Tibial artery (tissue), 4 donors: ENCODE results near the gene MEF2D.

ENCODE experiments used
- DNase-seq, 2 donors: peaks; one replicate each; pipeline ENCODE4 v3.0.0-alpha.2; 2019
- H3K27ac ChIP-seq, 2 donors: fragments of 200-600 bp; sonication (generic) in 1 of 2; 1 replicate in 1 of 2; 2 replicates in 1 of 2; pipeline ENCODE4 v1.5.1; 2018 to 2019; ENCODE audit warnings: mild to moderate bottlenecking in 1 of 2
- H3K27me3 ChIP-seq, 2 donors: fragments of 200-600 bp; sonication (generic) in 1 of 2; one replicate each; pipeline versions ENCODE4 v1.5.1 to v1.6.0; 2016 to 2019
- H3K36me3 ChIP-seq, 3 donors: fragments of 200-600 bp; sonication (generic) in 2 of 3; one replicate each; pipeline ENCODE4 v1.5.1; 2016 to 2019; ENCODE audit warnings: mild to moderate bottlenecking in 2 of 3
- H3K4me1 ChIP-seq, 4 donors: fragments of 200-600 bp; sonication (generic) in 2 of 4; 1 replicate in 3 of 4; 2 replicates in 1 of 4; pipeline ENCODE4 v1.5.1; 2016 to 2019
- H3K4me3 ChIP-seq, 2 donors: fragments of 200-600 bp; sonication (generic) in 1 of 2; 1 replicate in 1 of 2; 2 replicates in 1 of 2; pipeline ENCODE4 v1.5.1; 2018 to 2019; ENCODE audit warnings: mild to moderate bottlenecking in 2 of 2
- H3K9me3 ChIP-seq, 3 donors: fragments of 200-600 bp; sonication (generic) in 1 of 3; one replicate each; pipeline ENCODE4 v1.5.1; 2016 to 2019
- CTCF ChIP-seq, 2 experiments: fragments of 200-600 bp in 1 of 2; fragments of 450-650 bp in 1 of 2; IDR thresholded peaks; one replicate each; pipeline ENCODE4 v1.5.1; 2017 to 2019; ENCODE audit warnings: antibody characterized with exemption in 2 of 2, mild to moderate bottlenecking in 1 of 2, moderate library complexity in 1 of 2
- intact Hi-C: fragments of 100-400 bp; cut with DNase I; formaldehyde crosslinking; loops from one replicate; pipeline ENCODE4 v1.15.0; 2023; ENCODE audit warnings: low total_unique reads

MEF2D gene

GRCh38 chr1:156538711-156539440, 38.3 kb upstream of the MEF2D start:
- DNase-seq: no peak
- H3K36me3 ChIP-seq: no peaks in the 10 kb centered on the region
- H3K4me1 ChIP-seq: no peaks in the 10 kb centered on the region
- intact Hi-C loops: no loop called here
- H3K27ac ChIP-seq: no peak overlapping the region
- H3K9me3 ChIP-seq: no peaks in the 10 kb centered on the region
- no peak for TF ChIP-seq CTCF (IDR thresholded peaks at IDR 0.05)
- no peaks in the 10 kb centered on the region for H3K27me3 ChIP-seq
- no peak overlapping the region for H3K4me3 ChIP-seq

GRCh38 chr1:156537027-156537426, 36.5 kb upstream of the MEF2D start:
- H3K36me3 ChIP-seq: no peaks in the 10 kb centered on the region
- H3K4me3 ChIP-seq: no peak overlapping the region
- H3K27ac ChIP-seq: no peak overlapping the region
- DNase-seq: no peak
- intact Hi-C loops: no loop called here
- H3K9me3 ChIP-seq: no peaks in the 10 kb centered on the region
- H3K4me1 ChIP-seq: no peaks in the 10 kb centered on the region
- TF ChIP-seq CTCF (IDR thresholded peaks at IDR 0.05): no peak
- H3K27me3 ChIP-seq: no peaks in the 10 kb centered on the region

GRCh38 chr1:156534424-156535060, 34.0 kb upstream of the MEF2D start:
- Histone ChIP-seq H3K4me3 (no peak overlapping the region), H3K4me1 (no peaks in the 10 kb centered on the region), H3K36me3 (no peaks in the 10 kb centered on the region), H3K27me3 (no peaks in the 10 kb centered on the region), H3K9me3 (no peaks in the 10 kb centered on the region), H3K27ac (no peak overlapping the region)
- no peak for TF ChIP-seq CTCF (IDR thresholded peaks at IDR 0.05)
- intact Hi-C loops: no loop called here
- DNase-seq: no peak

- DNase-seq: no peak
- H3K36me3 ChIP-seq: no peaks in the 10 kb centered on the region
Measured at GRCh38 chr1:156533568-156534220, 33.1 kb upstream of the MEF2D start.

GRCh38 chr1:156532374-156532773, 31.8 kb upstream of the MEF2D start:
- H3K4me3 ChIP-seq: no peak overlapping the region
- no peak for TF ChIP-seq CTCF (IDR thresholded peaks at IDR 0.05)

More at GRCh38 chr1:156533568-156534220, 33.1 kb upstream of the MEF2D start:
- Histone ChIP-seq H3K27me3 (no peaks in the 10 kb centered on the region), H3K4me1 (no peaks in the 10 kb centered on the region), H3K4me3 (no peak overlapping the region), H3K9me3 (no peaks in the 10 kb centered on the region), H3K27ac (no peak overlapping the region)
- no peak for TF ChIP-seq CTCF (IDR thresholded peaks at IDR 0.05)
- intact Hi-C loops: no loop called here

More at GRCh38 chr1:156532374-156532773, 31.8 kb upstream of the MEF2D start:
- Histone ChIP-seq H3K4me1 (no peaks in the 10 kb centered on the region), H3K36me3 (no peaks in the 10 kb centered on the region), H3K9me3 (no peaks in the 10 kb centered on the region), H3K27me3 (no peaks in the 10 kb centered on the region), H3K27ac (no peak overlapping the region)
- DNase-seq: no peak
- intact Hi-C loops: no loop called here
